Kidney (tissue), 14 donors: ENCODE measurements around the gene IBA57. TPM values are rescaled to one million over a fixed set of nuclear protein-coding genes. Genes with fewer than 3 reads are reported as not detected.

Source experiments
- DNase-seq, 5 donors: peaks; one replicate each; pipeline ENCODE4 v3.0.0-alpha.2; 2013 to 2020
- FAIRE-seq: peaks from 2 replicates; lab custom pipeline; 2012; peaks lifted over from hg19 to GRCh38; lab: Jason Lieb, UNC
- H3K27ac ChIP-seq, 2 donors: one replicate each; pipeline ENCODE4 v1.7.0; 2013; ENCODE audit warnings: low read depth in 2 of 2, low read length in 2 of 2, inconsistent platforms in 1 of 2
- H3K27me3 ChIP-seq: one replicate; pipeline ENCODE4 v1.7.1; 2013; ENCODE audit warnings: low read length, inconsistent platforms; ENCODE audit not compliant: control insufficient read depth, insufficient read depth
- H3K36me3 ChIP-seq, 3 donors: one replicate each; pipeline versions ENCODE4 v1.7.0 to v1.7.1; 2013; ENCODE audit warnings: low read length in 3 of 3, control low read depth in 1 of 3, inconsistent platforms in 1 of 3; ENCODE audit not compliant: insufficient read depth in 3 of 3, control insufficient read depth in 2 of 3
- H3K4me1 ChIP-seq, 3 donors: one replicate each; pipeline versions ENCODE4 v1.7.0 to v1.7.1; 2013; ENCODE audit warnings: low read length in 3 of 3, inconsistent platforms in 1 of 3, low read depth in 1 of 3; ENCODE audit not compliant: control insufficient read depth in 2 of 3, insufficient read depth in 2 of 3
- H3K4me3 ChIP-seq, 3 donors: one replicate each; pipeline versions ENCODE4 v1.7.0 to v1.8.1; 2013; ENCODE audit warnings: low read length in 3 of 3, control low read depth in 1 of 3, inconsistent platforms in 1 of 3
- H3K9ac ChIP-seq, 3 donors: one replicate each; pipeline versions ENCODE4 v1.7.0 to v1.7.1; 2013; ENCODE audit warnings: low read length in 3 of 3, control low read depth in 1 of 3, inconsistent platforms in 1 of 3
- H3K9me3 ChIP-seq, 3 donors: one replicate each; pipeline versions ENCODE4 v1.7.0 to v1.7.1; 2013; ENCODE audit warnings: low read length in 3 of 3, control low read depth in 1 of 3, inconsistent platforms in 1 of 3; ENCODE audit not compliant: control insufficient read depth in 2 of 3, insufficient read depth in 1 of 3
- intact Hi-C: fragments of 100-400 bp; cut with DNase I; formaldehyde crosslinking; loops from one replicate; pipeline ENCODE4 v1.11.1; 2022
- polyA plus RNA-seq: library from polyadenylated mRNA; stranded (reverse); fragments of 350-450 nt; fragmentation: Illumina TruSeq; extraction: RNeasy Lipid Tissue Mini Kit (QIAGEN cat#74804); gene quantifications from one replicate; pipeline ENCODE4 v1.2.3, GENCODE V29; 2014; ENCODE audit warnings: low read depth, low replicate concordance; ENCODE audit not compliant: insufficient read depth
- total RNA-seq: library from RNA; stranded (reverse); fragmentation: NEBNext Ultra II Directional; extraction: Animal tissue kit (Norgen Biotek cat#: 25700); gene quantifications from one replicate; pipeline ENCODE4 v1.2.1, GENCODE V29; 2021
- TF ChIP-seq, protein P1 (sequence below): IDR thresholded peaks from 3 replicates; pipeline ENCODE4 v1.5.1; 2012; ENCODE audit warnings: mild to moderate bottlenecking, moderate library complexity, borderline replicate concordance; ENCODE audit not compliant: insufficient read depth; ENCODE audit errors: extremely low read depth
- donor health status: control.
- donor health status: control.
- donor health status: control.
- donor health status: control.
- donor health status: control.
- donor health status: DM: yes; HTN: yes; CAD: no.
- donor health status: Normal renal cell carcinoma (clear cell type).

Gene IBA57
- total and polyA plus RNA-seq, 2 donors from 2014 or later: 4.7 to 13.0 TPM

GRCh38 chr1:228216371-228217320 is 51.0 kb downstream of the IBA57 start:
- Histone ChIP-seq H3K9me3 (no peaks in the 10 kb centered on the region), H3K4me3 (no peak overlapping the region), H3K27ac (no peak overlapping the region), H3K4me1 (peaks cover 0 to 7% (median 0%) of the 10 kb centered on the region in 3 donors), H3K27me3 (no peaks in the 10 kb centered on the region), H3K36me3 (peaks cover 0 to 3% (median 0%) of the 10 kb centered on the region in 3 donors), H3K9ac (no peak overlapping the region)
- DNase-seq: peak in 2 of 5 donors; percentile 31 to 69
- TF ChIP-seq, protein P1, sequence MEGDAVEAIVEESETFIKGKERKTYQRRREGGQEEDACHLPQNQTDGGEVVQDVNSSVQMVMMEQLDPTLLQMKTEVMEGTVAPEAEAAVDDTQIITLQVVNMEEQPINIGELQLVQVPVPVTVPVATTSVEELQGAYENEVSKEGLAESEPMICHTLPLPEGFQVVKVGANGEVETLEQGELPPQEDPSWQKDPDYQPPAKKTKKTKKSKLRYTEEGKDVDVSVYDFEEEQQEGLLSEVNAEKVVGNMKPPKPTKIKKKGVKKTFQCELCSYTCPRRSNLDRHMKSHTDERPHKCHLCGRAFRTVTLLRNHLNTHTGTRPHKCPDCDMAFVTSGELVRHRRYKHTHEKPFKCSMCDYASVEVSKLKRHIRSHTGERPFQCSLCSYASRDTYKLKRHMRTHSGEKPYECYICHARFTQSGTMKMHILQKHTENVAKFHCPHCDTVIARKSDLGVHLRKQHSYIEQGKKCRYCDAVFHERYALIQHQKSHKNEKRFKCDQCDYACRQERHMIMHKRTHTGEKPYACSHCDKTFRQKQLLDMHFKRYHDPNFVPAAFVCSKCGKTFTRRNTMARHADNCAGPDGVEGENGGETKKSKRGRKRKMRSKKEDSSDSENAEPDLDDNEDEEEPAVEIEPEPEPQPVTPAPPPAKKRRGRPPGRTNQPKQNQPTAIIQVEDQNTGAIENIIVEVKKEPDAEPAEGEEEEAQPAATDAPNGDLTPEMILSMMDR: no peak
- FAIRE-seq: no peak
- intact Hi-C loops: no loop called here

DNA sequence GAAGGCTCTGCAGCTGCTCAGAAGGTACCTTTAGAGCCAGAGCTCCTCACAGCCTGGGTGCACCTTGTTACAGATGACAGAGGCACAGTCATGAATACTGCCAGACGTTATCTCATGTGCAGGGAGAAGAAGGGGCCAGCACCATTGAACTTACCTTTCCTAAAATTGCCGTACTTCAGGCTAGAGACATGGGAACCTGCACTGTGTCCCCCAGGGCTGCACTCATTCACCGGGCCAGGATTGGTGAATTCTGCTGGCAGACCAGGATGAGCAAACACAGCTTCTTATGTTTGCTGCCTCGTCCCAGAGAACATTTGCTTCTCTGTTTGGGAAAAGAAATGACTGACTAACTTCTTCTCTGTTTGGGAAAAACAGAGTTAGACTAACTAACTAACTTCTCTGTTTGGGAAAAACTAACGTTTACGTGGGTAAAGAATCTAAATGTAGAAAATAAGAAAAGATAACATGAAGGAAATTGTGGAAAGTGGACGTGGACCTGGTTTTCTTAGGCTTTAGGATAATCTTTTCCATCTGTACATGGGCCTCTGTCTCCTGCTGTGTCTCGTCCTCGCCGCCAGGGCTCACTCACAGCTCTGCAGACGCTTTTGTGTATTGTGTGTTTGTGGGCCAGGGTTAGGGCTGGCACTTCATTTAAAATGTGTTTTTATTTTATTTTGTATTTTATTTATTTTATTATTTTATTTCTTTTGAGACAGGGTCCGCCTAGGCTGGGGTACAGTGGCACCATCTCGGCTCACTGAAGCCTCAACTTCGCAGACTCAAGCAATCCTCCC is 52.1 kb downstream of the IBA57 start:
- no peaks in the 10 kb centered on the region for H3K9me3 ChIP-seq
- FAIRE-seq (no peak), DNase-seq (no peak)
- H3K4me3 ChIP-seq: no peak overlapping the region
- intact Hi-C loops: no loop called here
- no peaks in the 10 kb centered on the region for H3K27me3 ChIP-seq
- peaks cover 0 to 3% (median 0%) of the 10 kb centered on the region in 3 donors for H3K4me1 ChIP-seq
- no peak overlapping the region for H3K9ac ChIP-seq
- no peak overlapping the region for H3K27ac ChIP-seq
- peaks cover 0 to 3% (median 0%) of the 10 kb centered on the region in 3 donors for H3K36me3 ChIP-seq
- TF ChIP-seq, protein P1: no peak

DNA sequence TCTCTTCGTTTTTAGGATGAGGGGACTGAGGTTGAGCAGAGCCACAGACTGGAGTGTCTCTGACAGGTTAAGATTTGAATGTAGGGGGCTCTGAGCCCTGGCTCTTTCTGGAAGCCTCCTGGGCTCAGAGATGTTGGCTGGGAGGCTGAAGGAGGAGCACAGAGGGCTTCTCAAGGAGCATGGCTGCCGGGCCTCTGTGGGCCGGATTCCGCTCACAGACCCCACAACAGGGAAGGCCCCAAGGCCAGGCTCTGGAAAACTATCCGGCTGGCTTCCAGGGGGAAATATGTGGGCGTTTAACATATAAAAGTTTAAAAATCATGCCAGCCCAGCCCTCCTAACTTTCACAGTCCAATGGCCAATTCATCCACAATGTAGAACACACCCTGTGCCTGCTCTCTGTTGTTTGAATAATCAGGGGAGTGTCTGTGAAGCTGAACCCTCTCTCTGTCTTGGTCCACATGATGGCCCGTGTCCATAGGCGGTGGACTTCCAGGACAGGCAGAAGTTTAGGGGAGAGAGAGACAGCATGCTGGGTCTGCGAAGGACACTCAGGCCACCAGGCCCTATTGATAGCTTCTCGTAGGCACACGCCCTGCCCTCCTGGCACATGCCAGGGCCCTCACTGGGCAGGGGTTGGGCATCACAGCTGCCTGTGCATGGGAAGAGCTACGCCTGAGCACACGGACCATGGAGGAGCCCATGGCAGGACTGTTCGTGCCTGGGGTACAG is 53.1 kb downstream of the IBA57 start:
- no peak overlapping the region for H3K9ac ChIP-seq
- DNase-seq (no peak), FAIRE-seq (no peak)
- peaks cover 0 to 3% (median 0%) of the 10 kb centered on the region in 3 donors for H3K4me1 ChIP-seq
- intact Hi-C loops: no loop called here
- H3K27me3 ChIP-seq: no peaks in the 10 kb centered on the region
- H3K36me3 ChIP-seq: peaks cover 0 to 3% (median 0%) of the 10 kb centered on the region in 3 donors
- TF ChIP-seq, protein P1: no peak
- no peak overlapping the region for H3K27ac ChIP-seq
- no peaks in the 10 kb centered on the region for H3K9me3 ChIP-seq
- H3K4me3 ChIP-seq: no peak overlapping the region
